ENCODE data around the gene C20orf96.

C20orf96 gene

GRCh38 chr20:311609-312008, 21.1 kb upstream of the C20orf96 start:
- no peaks in the 10 kb centered on the region for H3K27me3 ChIP-seq (replicated peaks; ENCODE audit: control insufficient read depth, insufficient read depth, low read length, poor library complexity, severe bottlenecking)
- no peaks in the 10 kb centered on the region for H3K36me3 ChIP-seq (ENCODE audit: control insufficient read depth, insufficient read depth, low read length)

GRCh38 chr20:310645-311044, 20.1 kb upstream of the C20orf96 start:
- Histone ChIP-seq H3K36me3 (ENCODE audit: control insufficient read depth, insufficient read depth, low read length) (no peaks in the 10 kb centered on the region), H3K27me3 (replicated peaks; ENCODE audit: control insufficient read depth, insufficient read depth, low read length, poor library complexity, severe bottlenecking) (no peaks in the 10 kb centered on the region), H3K27ac (ENCODE audit: insufficient read depth, low read length, poor library complexity, severe bottlenecking) (no peak overlapping the region), H3K4me3 (ENCODE audit: insufficient read depth, low read depth, low read length, poor library complexity, severe bottlenecking) (peak overlapping the region; percentile 23), H3K4me1 (ENCODE audit: control insufficient read depth, insufficient read depth, low read length, poor library complexity, severe bottlenecking) (peaks cover 3% of the 10 kb centered on the region), H3K9me3 (ENCODE audit: control insufficient read depth, low read length) (no peaks in the 10 kb centered on the region)
- no peak for DNase-seq

More at GRCh38 chr20:311609-312008, 21.1 kb upstream of the C20orf96 start:
- no peak for DNase-seq
- no peak overlapping the region for H3K27ac ChIP-seq (ENCODE audit: insufficient read depth, low read length, poor library complexity, severe bottlenecking)
- no peak overlapping the region for H3K4me3 ChIP-seq (ENCODE audit: insufficient read depth, low read depth, low read length, poor library complexity, severe bottlenecking)
- H3K9me3 ChIP-seq (ENCODE audit: control insufficient read depth, low read length) = no peaks in the 10 kb centered on the region
- peaks cover 3% of the 10 kb centered on the region for H3K4me1 ChIP-seq (ENCODE audit: control insufficient read depth, insufficient read depth, low read length, poor library complexity, severe bottlenecking)

DNA sequence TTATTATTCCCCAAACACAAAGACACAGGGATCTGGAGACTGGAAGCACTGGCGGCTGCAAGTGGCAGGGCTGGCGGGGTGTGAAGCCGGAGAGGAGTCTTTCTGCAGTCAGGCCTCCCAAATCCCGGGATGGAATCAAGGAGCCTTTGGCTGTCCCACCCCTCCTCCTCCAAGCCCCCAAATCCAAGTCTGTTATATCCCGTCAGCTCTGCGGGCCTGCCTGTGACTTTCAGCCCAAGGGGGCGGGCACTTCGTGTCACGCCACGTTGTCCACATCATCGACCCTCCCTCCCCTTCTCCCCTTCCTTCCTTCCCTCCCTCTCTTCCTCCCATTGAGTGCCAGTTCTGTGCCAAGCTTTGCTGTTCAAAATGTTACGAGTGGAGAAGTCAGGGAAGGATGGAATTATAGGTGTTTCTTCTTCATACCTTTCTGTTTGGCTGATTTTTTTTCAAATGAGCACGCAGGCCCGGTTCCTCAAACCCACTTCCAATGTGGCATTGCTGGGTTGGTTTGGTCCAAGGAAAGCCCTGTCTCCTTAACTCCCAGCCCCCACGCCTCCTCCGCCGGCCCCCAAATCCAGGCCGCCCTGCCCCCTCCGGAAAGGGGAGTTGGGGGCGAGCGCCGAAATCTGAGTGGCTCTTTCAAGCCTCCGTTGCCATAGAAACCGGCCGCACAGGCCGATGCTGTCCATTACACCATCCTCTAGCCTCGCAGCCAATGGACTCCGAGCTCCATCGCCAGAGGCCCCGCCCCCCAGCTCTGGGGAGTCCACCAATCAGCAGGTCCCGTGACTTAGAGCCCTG, 19.5 kb upstream of the C20orf96 start:
- no peaks in the 10 kb centered on the region for H3K36me3 ChIP-seq (ENCODE audit: control insufficient read depth, insufficient read depth, low read length)
- DNase-seq = peak; percentile 23 to 65 (median 35)
- peak overlapping the region; percentile 23 for H3K4me3 ChIP-seq (ENCODE audit: insufficient read depth, low read depth, low read length, poor library complexity, severe bottlenecking)
- H3K9me3 ChIP-seq (ENCODE audit: control insufficient read depth, low read length) = no peaks in the 10 kb centered on the region
- peaks cover 3% of the 10 kb centered on the region for H3K4me1 ChIP-seq (ENCODE audit: control insufficient read depth, insufficient read depth, low read length, poor library complexity, severe bottlenecking)
- H3K27me3 ChIP-seq (replicated peaks; ENCODE audit: control insufficient read depth, insufficient read depth, low read length, poor library complexity, severe bottlenecking) = no peaks in the 10 kb centered on the region
- H3K27ac ChIP-seq (ENCODE audit: insufficient read depth, low read length, poor library complexity, severe bottlenecking) = no peak overlapping the region

DNA sequence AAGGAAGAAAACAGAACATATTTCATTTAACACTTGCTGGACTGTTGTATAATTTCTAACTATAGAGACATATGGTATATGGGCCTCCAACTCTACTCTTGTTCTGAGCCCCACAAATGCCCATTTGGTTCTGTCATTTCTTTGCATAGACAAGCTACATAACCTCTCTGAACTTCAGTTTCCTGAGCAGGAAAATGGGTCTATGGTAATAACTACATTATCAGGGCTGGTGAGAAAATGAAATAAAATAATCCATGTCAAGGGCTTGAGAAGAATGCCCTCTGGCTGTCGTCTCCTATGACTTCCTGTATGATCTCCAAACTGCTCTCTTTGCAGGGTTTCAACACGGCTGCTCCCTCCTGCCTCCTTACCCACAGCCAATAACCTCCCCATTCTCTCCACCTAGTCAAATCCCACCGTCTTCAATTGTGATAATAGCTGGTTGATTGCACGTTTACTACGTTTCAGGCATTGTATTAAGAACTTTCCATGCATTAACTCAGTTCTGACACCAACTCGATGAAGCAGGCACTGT, 18.8 kb upstream of the C20orf96 start:
- no peak for DNase-seq
- Histone ChIP-seq H3K27ac (ENCODE audit: insufficient read depth, low read length, poor library complexity, severe bottlenecking) (no peak overlapping the region), H3K36me3 (ENCODE audit: control insufficient read depth, insufficient read depth, low read length) (no peaks in the 10 kb centered on the region), H3K9me3 (ENCODE audit: control insufficient read depth, low read length) (no peaks in the 10 kb centered on the region), H3K4me3 (ENCODE audit: insufficient read depth, low read depth, low read length, poor library complexity, severe bottlenecking) (no peak overlapping the region), H3K27me3 (replicated peaks; ENCODE audit: control insufficient read depth, insufficient read depth, low read length, poor library complexity, severe bottlenecking) (no peaks in the 10 kb centered on the region), H3K4me1 (ENCODE audit: control insufficient read depth, insufficient read depth, low read length, poor library complexity, severe bottlenecking) (peaks cover 3% of the 10 kb centered on the region)

GRCh38 chr20:308427-309038, 18.0 kb upstream of the C20orf96 start:
- Histone ChIP-seq H3K4me1 (ENCODE audit: control insufficient read depth, insufficient read depth, low read length, poor library complexity, severe bottlenecking) (peaks cover 3% of the 10 kb centered on the region), H3K9me3 (ENCODE audit: control insufficient read depth, low read length) (no peaks in the 10 kb centered on the region), H3K27me3 (replicated peaks; ENCODE audit: control insufficient read depth, insufficient read depth, low read length, poor library complexity, severe bottlenecking) (no peaks in the 10 kb centered on the region), H3K27ac (ENCODE audit: insufficient read depth, low read length, poor library complexity, severe bottlenecking) (no peak overlapping the region), H3K4me3 (ENCODE audit: insufficient read depth, low read depth, low read length, poor library complexity, severe bottlenecking) (no peak overlapping the region), H3K36me3 (ENCODE audit: control insufficient read depth, insufficient read depth, low read length) (no peaks in the 10 kb centered on the region)
- no peak for DNase-seq

GRCh38 chr20:305745-306144, 15.2 kb upstream of the C20orf96 start:
- H3K36me3 ChIP-seq (ENCODE audit: control insufficient read depth, insufficient read depth, low read length) = no peaks in the 10 kb centered on the region
- H3K27me3 ChIP-seq (replicated peaks; ENCODE audit: control insufficient read depth, insufficient read depth, low read length, poor library complexity, severe bottlenecking) = no peaks in the 10 kb centered on the region
- H3K9me3 ChIP-seq (ENCODE audit: control insufficient read depth, low read length) = no peaks in the 10 kb centered on the region
- H3K27ac ChIP-seq (ENCODE audit: insufficient read depth, low read length, poor library complexity, severe bottlenecking) = no peak overlapping the region
- H3K4me1 ChIP-seq (ENCODE audit: control insufficient read depth, insufficient read depth, low read length, poor library complexity, severe bottlenecking) = peaks cover 3% of the 10 kb centered on the region
- DNase-seq = no peak
- no peak overlapping the region for H3K4me3 ChIP-seq (ENCODE audit: insufficient read depth, low read depth, low read length, poor library complexity, severe bottlenecking)

- H3K4me3 ChIP-seq (ENCODE audit: insufficient read depth, low read depth, low read length, poor library complexity, severe bottlenecking) = no peak overlapping the region
- no peaks in the 10 kb centered on the region for H3K9me3 ChIP-seq (ENCODE audit: control insufficient read depth, low read length)
- H3K27me3 ChIP-seq (replicated peaks; ENCODE audit: control insufficient read depth, insufficient read depth, low read length, poor library complexity, severe bottlenecking) = no peaks in the 10 kb centered on the region
- no peaks in the 10 kb centered on the region for H3K36me3 ChIP-seq (ENCODE audit: control insufficient read depth, insufficient read depth, low read length)
- no peak overlapping the region for H3K27ac ChIP-seq (ENCODE audit: insufficient read depth, low read length, poor library complexity, severe bottlenecking)
- DNase-seq = no peak
- H3K4me1 ChIP-seq (ENCODE audit: control insufficient read depth, insufficient read depth, low read length, poor library complexity, severe bottlenecking) = peaks cover 22% of the 10 kb centered on the region
Observed at GRCh38 chr20:301886-302848, 11.6 kb upstream of the C20orf96 start.

GRCh38 chr20:300345-300990, 9.9 kb upstream of the C20orf96 start:
- H3K4me3 ChIP-seq (ENCODE audit: insufficient read depth, low read depth, low read length, poor library complexity, severe bottlenecking) = no peak overlapping the region
- no peaks in the 10 kb centered on the region for H3K27me3 ChIP-seq (replicated peaks; ENCODE audit: control insufficient read depth, insufficient read depth, low read length, poor library complexity, severe bottlenecking)
- H3K27ac ChIP-seq (ENCODE audit: insufficient read depth, low read length, poor library complexity, severe bottlenecking) = no peak overlapping the region
- H3K36me3 ChIP-seq (ENCODE audit: control insufficient read depth, insufficient read depth, low read length) = no peaks in the 10 kb centered on the region
- H3K9me3 ChIP-seq (ENCODE audit: control insufficient read depth, low read length) = no peaks in the 10 kb centered on the region
- peaks cover 29% of the 10 kb centered on the region for H3K4me1 ChIP-seq (ENCODE audit: control insufficient read depth, insufficient read depth, low read length, poor library complexity, severe bottlenecking)
- no peak for DNase-seq

- Histone ChIP-seq H3K27ac (ENCODE audit: insufficient read depth, low read length, poor library complexity, severe bottlenecking) (peak overlapping the region; percentile 85), H3K4me1 (ENCODE audit: control insufficient read depth, insufficient read depth, low read length, poor library complexity, severe bottlenecking) (peaks cover 29% of the 10 kb centered on the region), H3K4me3 (ENCODE audit: insufficient read depth, low read depth, low read length, poor library complexity, severe bottlenecking) (peak overlapping the region; percentile 75), H3K9me3 (ENCODE audit: control insufficient read depth, low read length) (no peaks in the 10 kb centered on the region), H3K36me3 (ENCODE audit: control insufficient read depth, insufficient read depth, low read length) (no peaks in the 10 kb centered on the region), H3K27me3 (replicated peaks; ENCODE audit: control insufficient read depth, insufficient read depth, low read length, poor library complexity, severe bottlenecking) (no peaks in the 10 kb centered on the region)
- DNase-seq = no peak
Observed at GRCh38 chr20:298776-299391, 8.3 kb upstream of the C20orf96 start.
